AG10803 (cell line): ENCODE results near the gene PPP1R1A.

Source experiments
- DNase-seq: peaks from one replicate; pipeline ENCODE4 v3.0.0; 2010; ENCODE audit warnings: low read depth
- H3K4me3 ChIP-seq: 2 replicates; pipeline ENCODE4 v1.5.1; 2011; ENCODE audit warnings: mild to moderate bottlenecking, low read length, control low read depth
- TF ChIP-seq, protein P1 (sequence below): conservative IDR thresholded peaks from 2 replicates; pipeline ENCODE4 v1.5.1; 2011; ENCODE audit warnings: mild to moderate bottlenecking, low read length, control low read depth, inconsistent platforms

Gene PPP1R1A

DNA sequence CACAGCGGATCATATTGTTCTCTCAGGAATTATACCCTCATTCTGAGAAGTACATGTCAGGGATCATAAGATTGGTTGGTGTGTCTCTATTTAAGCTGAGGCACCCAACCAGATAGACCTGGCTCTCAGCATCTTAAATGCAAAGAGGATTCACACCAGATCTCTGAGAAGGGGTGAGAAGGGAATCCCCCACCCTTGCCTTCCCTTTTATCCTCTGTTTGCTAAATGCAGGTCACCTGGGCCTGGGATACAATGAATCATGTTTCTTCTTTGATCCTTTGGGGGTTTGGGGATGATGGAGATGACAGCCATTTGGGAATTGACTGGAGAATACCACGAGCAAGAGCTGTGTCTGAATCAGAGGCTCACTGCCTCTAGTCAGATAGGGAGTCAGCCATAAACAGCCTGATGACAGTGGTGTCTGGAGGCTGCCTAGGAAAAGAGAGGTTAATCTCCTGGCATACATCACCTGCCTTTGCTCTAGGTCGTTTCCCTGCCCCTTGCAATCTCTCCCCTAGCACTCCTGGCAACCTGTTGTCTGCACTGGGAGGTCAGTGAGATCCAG, 50.2 kb downstream of the PPP1R1A start:
- no peak overlapping the region for H3K4me3 ChIP-seq
- no peak for DNase-seq
- TF ChIP-seq, protein P1, sequence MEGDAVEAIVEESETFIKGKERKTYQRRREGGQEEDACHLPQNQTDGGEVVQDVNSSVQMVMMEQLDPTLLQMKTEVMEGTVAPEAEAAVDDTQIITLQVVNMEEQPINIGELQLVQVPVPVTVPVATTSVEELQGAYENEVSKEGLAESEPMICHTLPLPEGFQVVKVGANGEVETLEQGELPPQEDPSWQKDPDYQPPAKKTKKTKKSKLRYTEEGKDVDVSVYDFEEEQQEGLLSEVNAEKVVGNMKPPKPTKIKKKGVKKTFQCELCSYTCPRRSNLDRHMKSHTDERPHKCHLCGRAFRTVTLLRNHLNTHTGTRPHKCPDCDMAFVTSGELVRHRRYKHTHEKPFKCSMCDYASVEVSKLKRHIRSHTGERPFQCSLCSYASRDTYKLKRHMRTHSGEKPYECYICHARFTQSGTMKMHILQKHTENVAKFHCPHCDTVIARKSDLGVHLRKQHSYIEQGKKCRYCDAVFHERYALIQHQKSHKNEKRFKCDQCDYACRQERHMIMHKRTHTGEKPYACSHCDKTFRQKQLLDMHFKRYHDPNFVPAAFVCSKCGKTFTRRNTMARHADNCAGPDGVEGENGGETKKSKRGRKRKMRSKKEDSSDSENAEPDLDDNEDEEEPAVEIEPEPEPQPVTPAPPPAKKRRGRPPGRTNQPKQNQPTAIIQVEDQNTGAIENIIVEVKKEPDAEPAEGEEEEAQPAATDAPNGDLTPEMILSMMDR = no peak

- TF ChIP-seq, protein P1 = no peak
- H3K4me3 ChIP-seq = no peak overlapping the region
- DNase-seq = no peak
Measured at GRCh38 chr12:54535474-54535873, 53.0 kb downstream of the PPP1R1A start.

DNA sequence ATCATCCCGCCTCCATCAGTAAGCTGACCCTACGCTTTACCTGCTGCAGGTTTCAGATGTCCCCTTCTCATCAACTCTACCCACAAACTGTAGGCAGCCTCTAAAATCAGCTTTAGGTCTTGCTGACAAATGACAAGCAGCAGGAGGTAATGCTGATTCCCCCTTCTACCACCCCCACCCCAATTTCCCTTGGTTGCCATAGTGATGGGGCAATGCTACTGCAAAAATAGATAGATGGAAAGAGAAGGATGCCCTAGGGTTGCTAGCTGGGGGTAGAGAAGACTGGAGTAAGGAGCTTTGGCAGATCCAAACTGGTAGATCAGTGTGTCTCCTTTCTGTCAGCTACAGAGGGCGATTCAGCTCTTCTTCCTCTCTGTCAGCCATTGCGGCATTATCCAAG, 58.9 kb downstream of the PPP1R1A start:
- no peak for DNase-seq
- H3K4me3 ChIP-seq = no peak overlapping the region
- TF ChIP-seq, protein P1 = no peak
